PC-9 (cell line): ENCODE results near the gene DNASE1L2. TPM values are rescaled to one million over a fixed set of nuclear protein-coding genes. Genes with fewer than 3 reads are reported as not detected.

ENCODE experiments used
- BruUV-seq: library from RNA; stranded (reverse); fragments of 400-500 nt; replicated peaks from 2 replicates; lab custom pipeline; 2021; lab: Mats Ljungman, UMichigan
- CTCF ChIA-PET: fragments of 300-600 bp; sonication (Branson Sonifier 250); formaldehyde crosslinking; loops from one replicate; lab custom pipeline; 2022; ENCODE audit warnings: antibody characterized with exemption; lab: Charles Lee
- POLR2A ChIA-PET: fragments of 300-600 bp; sonication (Branson Sonifier 250); formaldehyde crosslinking; loops from one replicate; lab custom pipeline; 2022; ENCODE audit warnings: antibody characterized with exemption; ENCODE audit not compliant: unreplicated experiment; lab: Charles Lee
- DNase-seq, 2 experiments: peaks; one replicate each; pipeline versions ENCODE4 v3.0.0 to v3.0.0-alpha.2; 2015 to 2022; ENCODE audit warnings: mixed read lengths in 1 of 2
- H2AFZ ChIP-seq: fragments of 200-600 bp; sonication (generic); 2 replicates; pipeline ENCODE4 v1.8.1; 2017; ENCODE audit warnings: antibody characterized with exemption
- H3F3A ChIP-seq: fragments of 200-600 bp; sonication (generic); 2 replicates; pipeline ENCODE4 v1.8.1; 2017; ENCODE audit warnings: antibody characterized with exemption, mild to moderate bottlenecking, low read depth; ENCODE audit not compliant: insufficient read depth
- H3K27ac ChIP-seq: fragments of 200-600 bp; sonication (generic); 2 replicates; pipeline ENCODE4 v1.6.1; 2016; ENCODE audit warnings: mixed run types
- H3K27me3 ChIP-seq: fragments of 200-600 bp; sonication (generic); 2 replicates; pipeline ENCODE4 v1.6.1; 2016; ENCODE audit warnings: low read depth, mixed run types; ENCODE audit not compliant: insufficient read depth
- H3K36me3 ChIP-seq: fragments of 200-600 bp; sonication (generic); 2 replicates; pipeline ENCODE4 v1.6.1; 2016; ENCODE audit warnings: low read depth, mixed run types
- H3K4me1 ChIP-seq: fragments of 200-600 bp; sonication (generic); replicated peaks from 2 replicates; pipeline ENCODE4 v1.6.1; 2016; ENCODE audit warnings: mixed run types; ENCODE audit not compliant: insufficient read depth
- H3K4me2 ChIP-seq: fragments of 200-600 bp; sonication (generic); 2 replicates; pipeline ENCODE4 v1.6.1; 2017; ENCODE audit warnings: mixed run types
- H3K4me3 ChIP-seq: fragments of 200-600 bp; sonication (generic); 2 replicates; pipeline ENCODE4 v1.6.1; 2016; ENCODE audit warnings: mixed run types
- H3K79me2 ChIP-seq: fragments of 200-600 bp; sonication (generic); 2 replicates; pipeline ENCODE4 v1.6.1; 2017; ENCODE audit warnings: low read depth, mixed run types
- H3K9me2 ChIP-seq: fragments of 200-600 bp; sonication (generic); 2 replicates; pipeline ENCODE4 v1.8.1; 2017; ENCODE audit warnings: mild to moderate bottlenecking; ENCODE audit not compliant: insufficient read depth
- H3K9me3 ChIP-seq: fragments of 200-600 bp; sonication (generic); 2 replicates; pipeline ENCODE4 v1.8.1; 2016; ENCODE audit warnings: low read depth; ENCODE audit not compliant: insufficient read depth
- H4K20me1 ChIP-seq: fragments of 200-600 bp; sonication (generic); 2 replicates; pipeline ENCODE4 v1.8.1; 2017; ENCODE audit not compliant: insufficient read depth
- CTCF ChIP-seq: fragments of 200-600 bp; sonication (generic); conservative IDR thresholded peaks from 2 replicates; pipeline ENCODE4 v1.6.1; 2017; ENCODE audit warnings: mixed run types, antibody characterized with exemption, mild to moderate bottlenecking, moderate library complexity
- EZH2 ChIP-seq: fragments of 200-600 bp; sonication (generic); IDR thresholded peaks from 2 replicates; pipeline ENCODE4 v1.8.0; 2017; ENCODE audit warnings: antibody characterized with exemption, low read depth
- intact Hi-C: fragments of 100-400 bp; cut with micrococcal nuclease; formaldehyde crosslinking; loops from one replicate; pipeline ENCODE4 v1.10.0; 2022; ENCODE audit not compliant: unreplicated experiment
- total RNA-seq: library from RNA; stranded (reverse); gene quantifications from 2 replicates; pipeline ENCODE4 v1.2.3, GENCODE V29; 2021

DNASE1L2 gene
- total RNA-seq, 1 experiment from 2014 or later, result 7.3 TPM

DNA sequence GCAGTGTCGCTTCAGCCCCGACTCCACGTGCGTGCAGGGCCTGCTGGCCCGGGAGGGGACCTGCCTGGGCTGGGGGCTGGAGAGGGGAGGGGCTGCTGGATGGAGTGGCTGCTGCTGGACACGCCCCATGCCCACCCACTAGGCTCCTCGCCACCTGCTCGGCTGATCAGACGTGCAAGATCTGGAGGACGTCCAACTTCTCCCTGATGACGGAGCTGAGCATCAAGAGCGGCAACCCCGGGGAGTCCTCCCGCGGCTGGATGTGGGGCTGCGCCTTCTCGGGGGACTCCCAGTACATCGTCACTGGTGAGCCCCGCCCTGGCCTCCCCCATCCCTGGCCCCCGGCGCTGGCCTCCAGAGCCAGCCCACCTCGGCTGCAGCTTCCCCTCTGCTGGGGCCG lies 27.9 kb upstream of the DNASE1L2 start:
- Histone ChIP-seq H3K79me2 (peaks cover 29% of the 10 kb centered on the region), H4K20me1 (peaks cover 17% of the 10 kb centered on the region; the same call in 1 of the 2 replicates), H3K36me3 (0 out of 2 replicates have a peak, but pooled peaks cover 6% of the 10 kb centered on the region), H3K27ac (no peak overlapping the region), H3K4me3 (no peak overlapping the region), H3K27me3 (no peaks in the 10 kb centered on the region), H3F3A (peaks cover 32% of the 10 kb centered on the region; the same call in 1 of the 2 replicates), H3K9me3 (no peaks in the 10 kb centered on the region), H2AFZ (no peak overlapping the region), H3K9me2 (no peaks in the 10 kb centered on the region), H3K4me1 (peaks cover 32% of the 10 kb centered on the region), H3K4me2 (no peak overlapping the region)
- no TSS peak for BruUV-seq
- ChIA-PET CTCF (no interaction called here), POLR2A (no interaction called here)
- no peak for DNase-seq
- intact Hi-C loops, result no loop called here
- TF ChIP-seq CTCF, result no peak
- TF ChIP-seq EZH2, result no peak

DNA sequence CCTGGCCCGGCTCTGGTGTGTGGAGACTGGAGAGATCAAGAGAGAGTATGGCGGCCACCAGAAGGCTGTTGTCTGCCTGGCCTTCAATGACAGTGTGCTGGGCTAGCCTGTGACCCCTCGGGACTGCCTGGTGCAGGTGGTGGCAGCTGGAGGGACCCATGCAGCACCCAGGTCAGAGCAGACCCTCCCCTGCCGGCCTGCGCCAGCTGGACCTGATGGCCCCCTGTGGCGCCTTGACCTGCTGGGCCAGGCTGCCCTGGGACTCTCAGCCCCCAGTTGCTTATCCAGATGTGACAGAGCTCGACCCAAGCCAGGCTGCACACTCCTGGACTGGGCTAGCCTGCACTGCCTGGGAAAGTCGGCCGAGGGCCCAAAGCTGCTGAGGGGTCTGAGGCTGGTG lies 27.5 kb upstream of the DNASE1L2 start:
- Histone ChIP-seq H3K4me3 (no peak overlapping the region), H3K79me2 (peaks cover 33% of the 10 kb centered on the region), H3F3A (peaks cover 36% of the 10 kb centered on the region; the same call in 1 of the 2 replicates), H3K9me3 (no peaks in the 10 kb centered on the region), H3K4me1 (peaks cover 36% of the 10 kb centered on the region), H3K36me3 (0 out of 2 replicates have a peak, but pooled peaks cover 6% of the 10 kb centered on the region), H3K9me2 (no peaks in the 10 kb centered on the region), H2AFZ (no peak overlapping the region), H3K4me2 (no peak overlapping the region), H3K27ac (no peak overlapping the region), H3K27me3 (no peaks in the 10 kb centered on the region), H4K20me1 (peaks cover 19% of the 10 kb centered on the region; the same call in 1 of the 2 replicates)
- ChIA-PET POLR2A (interaction anchor here (0.6 kb wide), 1 partner anchor 1691 kb away, joined by 4 read pairs; no protein-coding TSS in a partner anchor), CTCF (interaction anchor here (0.6 kb wide), 1 partner anchor 265 kb away, joined by 3 read pairs; no protein-coding TSS in a partner anchor)
- DNase-seq, result no peak
- intact Hi-C loops, result no loop called here
- TF ChIP-seq EZH2, result no peak
- no peak for TF ChIP-seq CTCF
- no TSS peak for BruUV-seq

- H3K4me1 ChIP-seq, result peaks cover 34% of the 10 kb centered on the region
- no peaks in the 10 kb centered on the region for H3K27me3 ChIP-seq
- no peaks in the 10 kb centered on the region for H3K9me2 ChIP-seq
- ChIA-PET CTCF (interaction anchor here (0.6 kb wide), 1 partner anchor 265 kb away, joined by 3 read pairs; no protein-coding TSS in a partner anchor), POLR2A (interaction anchor here (0.6 kb wide), 1 partner anchor 1691 kb away, joined by 4 read pairs; no protein-coding TSS in a partner anchor)
- no peak overlapping the region for H3K4me2 ChIP-seq
- BruUV-seq, result no TSS peak
- 0 out of 2 replicates have a peak, but pooled peaks cover 6% of the 10 kb centered on the region for H3K36me3 ChIP-seq
- H3K4me3 ChIP-seq, result no peak overlapping the region
- no peak overlapping the region for H3K27ac ChIP-seq
- no peak for DNase-seq
- peaks cover 36% of the 10 kb centered on the region; the same call in 1 of the 2 replicates for H3F3A ChIP-seq
- H4K20me1 ChIP-seq, result peaks cover 19% of the 10 kb centered on the region; the same call in 1 of the 2 replicates
- TF ChIP-seq EZH2 (no peak), CTCF (no peak)
- intact Hi-C loops, result loop anchor here (5.0 kb wide), 1 partner anchor 43 kb away; the partner anchor contains the start of gene ECI1
- no peaks in the 10 kb centered on the region for H3K9me3 ChIP-seq
- H2AFZ ChIP-seq, result no peak overlapping the region
- peaks cover 34% of the 10 kb centered on the region for H3K79me2 ChIP-seq
These were observed 26.8 kb upstream of the DNASE1L2 start for GRCh38 chr16:2209258-2210008.
